Upper lobe of left lung (tissue), 6 donors: ENCODE results near the gene FKBP2. TPM values are rescaled to one million over a fixed set of nuclear protein-coding genes. Genes with fewer than 3 reads are reported as not detected.
A peak's percentile ranks its signal among the peaks of the same experiment; 100 is the strongest.

Source experiments
- ATAC-seq, 2 donors: fragments of 200-7000 bp; cut with Tn5 transposase; one replicate each; pipeline ENCODE4 v1.9.1; 2022; ENCODE audit warnings: mild to moderate bottlenecking in 2 of 2, moderate library complexity in 2 of 2; ENCODE audit not compliant: low FRiP score in 2 of 2
- DNase-seq, 2 donors: peaks; one replicate each; pipeline ENCODE4 v3.0.0-alpha.2; 2019 to 2020
- H3K27ac ChIP-seq, 4 donors: fragments of 200-600 bp; sonication (generic); one replicate each; pipeline ENCODE4 v1.5.1; 2016 to 2019
- H3K27me3 ChIP-seq, 4 donors: fragments of 200-600 bp; sonication (generic); one replicate each; pipeline ENCODE4 v1.5.1; 2017 to 2019
- H3K36me3 ChIP-seq, 4 donors: fragments of 200-600 bp; sonication (generic); one replicate each; pipeline ENCODE4 v1.5.1; 2016 to 2019
- H3K4me1 ChIP-seq, 4 donors: fragments of 200-600 bp; sonication (generic); one replicate each; pipeline ENCODE4 v1.5.1; 2018 to 2019
- H3K4me3 ChIP-seq, 4 donors: fragments of 200-600 bp; sonication (generic); one replicate each; pipeline ENCODE4 v1.5.1; 2017 to 2019; ENCODE audit warnings: mild to moderate bottlenecking in 2 of 4, moderate library complexity in 1 of 4
- H3K9me3 ChIP-seq, 4 donors: fragments of 200-600 bp; sonication (generic); one replicate each; pipeline ENCODE4 v1.5.1; 2018 to 2019
- EP300 ChIP-seq, 4 donors: sonication (generic); formaldehyde crosslinking; IDR thresholded peaks; one replicate each; pipeline ENCODE4 v1.5.1; 2017; ENCODE audit warnings: antibody characterized with exemption in 4 of 4, control low read depth in 2 of 4
- POLR2A ChIP-seq, 4 donors: fragments of 450-650 bp; IDR thresholded peaks; one replicate each; pipeline ENCODE4 v1.5.1; 2016 to 2017; ENCODE audit warnings: antibody characterized with exemption in 4 of 4, mild to moderate bottlenecking in 2 of 4
- POLR2AphosphoS5 ChIP-seq, 2 donors: sonication (generic); formaldehyde crosslinking; IDR thresholded peaks; one replicate each; pipeline ENCODE4 v1.5.1; 2017; ENCODE audit warnings: antibody characterized with exemption in 2 of 2
- WGBS, 2 donors: methylation state at CpG; one replicate each; pipeline ENCODE4 v1.1.5; 2017 to 2018; 5-methylcytosine and 5-hydroxymethylcytosine counted together
- total RNA-seq, 6 donors: library from RNA; depleted of rRNA in 4 of 6; stranded (reverse); fragments of >200 nt in 4 of 6; gene quantifications; one replicate each; pipeline versions ENCODE4 v1.1.0 to v1.2.1, GENCODE V29; 2016 to 2021
- TF ChIP-seq, protein P1 (sequence below), 6 experiments: fragments of 450-650 bp in 4 of 6; fragments of 200-600 bp in 2 of 6; sonication (generic) in 2 of 6; IDR thresholded peaks; one replicate each; pipeline ENCODE4 v1.5.1; 2016 to 2019; ENCODE audit warnings: antibody characterized with exemption in 6 of 6
- donor health status: DM: no; HTN: no; CAD: no; lungs with moderate emphysema.
- donor health status: DM: no; HTN: yes; CAD: no; lungs with severe emphysema.

Gene FKBP2
- total RNA-seq, 6 donors from 2014 or later: 40.9 to 132 (median 63.1) TPM

DNA sequence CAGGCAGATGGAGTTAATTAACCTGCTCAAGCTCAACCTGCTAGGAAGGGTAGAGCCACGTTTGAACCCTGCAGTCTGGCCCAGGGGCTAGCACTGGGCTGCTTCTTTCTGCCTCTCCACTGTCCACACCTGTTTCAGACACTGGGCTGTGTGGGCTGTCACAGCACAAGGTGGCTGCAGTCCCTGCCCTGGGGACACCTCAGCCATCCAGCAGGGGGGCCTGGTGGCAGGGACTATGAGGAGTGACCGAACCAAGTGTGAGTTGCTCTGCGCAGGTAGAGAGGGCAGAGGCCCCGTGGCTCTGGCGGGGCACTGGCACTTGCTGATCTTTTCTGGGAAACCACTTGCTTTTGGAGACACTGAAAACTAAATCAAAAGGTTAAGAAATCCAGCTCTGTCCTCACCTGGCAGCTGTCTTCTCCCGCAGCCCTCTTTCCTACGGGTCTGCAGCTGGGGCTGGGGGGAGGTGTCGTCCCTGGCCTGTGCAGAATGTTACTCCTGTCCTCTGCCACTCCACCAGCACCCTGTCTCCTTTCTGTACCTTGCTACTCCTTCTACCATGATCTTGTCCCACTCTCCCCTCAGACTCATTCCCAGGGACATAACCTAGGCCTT, 37.8 kb downstream of the FKBP2 start:
- H3K4me3 ChIP-seq: no peak overlapping the region
- H3K9me3 ChIP-seq: no peaks in the 10 kb centered on the region
- peaks cover 0 to 40% (median 26%) of the 10 kb centered on the region in 4 donors for H3K36me3 ChIP-seq
- peaks cover 5 to 24% (median 8%) of the 10 kb centered on the region in 4 donors for H3K4me1 ChIP-seq
- ATAC-seq: no peak
- DNase-seq: no peak
- TF ChIP-seq EP300 (IDR thresholded peaks at IDR 0.05) (no peak), POLR2AphosphoS5 (IDR thresholded peaks at IDR 0.05) (no peak), POLR2A (IDR thresholded peaks at IDR 0.05) (no peak)
- TF ChIP-seq, protein P1, sequence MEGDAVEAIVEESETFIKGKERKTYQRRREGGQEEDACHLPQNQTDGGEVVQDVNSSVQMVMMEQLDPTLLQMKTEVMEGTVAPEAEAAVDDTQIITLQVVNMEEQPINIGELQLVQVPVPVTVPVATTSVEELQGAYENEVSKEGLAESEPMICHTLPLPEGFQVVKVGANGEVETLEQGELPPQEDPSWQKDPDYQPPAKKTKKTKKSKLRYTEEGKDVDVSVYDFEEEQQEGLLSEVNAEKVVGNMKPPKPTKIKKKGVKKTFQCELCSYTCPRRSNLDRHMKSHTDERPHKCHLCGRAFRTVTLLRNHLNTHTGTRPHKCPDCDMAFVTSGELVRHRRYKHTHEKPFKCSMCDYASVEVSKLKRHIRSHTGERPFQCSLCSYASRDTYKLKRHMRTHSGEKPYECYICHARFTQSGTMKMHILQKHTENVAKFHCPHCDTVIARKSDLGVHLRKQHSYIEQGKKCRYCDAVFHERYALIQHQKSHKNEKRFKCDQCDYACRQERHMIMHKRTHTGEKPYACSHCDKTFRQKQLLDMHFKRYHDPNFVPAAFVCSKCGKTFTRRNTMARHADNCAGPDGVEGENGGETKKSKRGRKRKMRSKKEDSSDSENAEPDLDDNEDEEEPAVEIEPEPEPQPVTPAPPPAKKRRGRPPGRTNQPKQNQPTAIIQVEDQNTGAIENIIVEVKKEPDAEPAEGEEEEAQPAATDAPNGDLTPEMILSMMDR (IDR thresholded peaks at IDR 0.05): no peak
- WGBS, 2 donors: 89 to 93% methylated on average over 8 of the region's 8 CpGs
- H3K27ac ChIP-seq: no peak overlapping the region
- H3K27me3 ChIP-seq: no peaks in the 10 kb centered on the region

- peaks cover 16 to 31% (median 24%) of the 10 kb centered on the region in 4 donors for H3K4me1 ChIP-seq
- H3K27me3 ChIP-seq: no peaks in the 10 kb centered on the region
- ATAC-seq: no peak
These were observed 41.3 kb downstream of the FKBP2 start for GRCh38 chr11:64281957-64282770.

DNA sequence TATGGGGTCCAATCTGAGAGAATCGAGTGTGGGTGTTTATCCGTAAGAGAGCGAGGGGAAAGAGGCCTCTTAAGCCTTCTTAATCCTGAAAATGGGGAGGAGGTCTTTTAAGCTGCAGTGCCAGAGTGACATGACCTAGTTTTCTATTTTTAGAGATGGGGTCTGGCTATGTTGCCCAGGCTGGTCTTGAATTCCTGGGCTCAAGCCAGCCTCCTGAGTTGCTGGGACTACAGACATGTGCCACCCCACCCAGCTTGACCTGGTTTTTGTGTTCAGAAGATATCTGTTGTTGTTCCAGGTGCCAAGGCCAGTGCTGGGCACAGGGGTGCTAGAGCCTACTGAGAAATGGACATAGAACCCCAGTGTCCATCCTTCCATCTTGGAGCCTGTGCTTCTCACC, 42.2 kb downstream of the FKBP2 start:
- WGBS, 2 donors: 88 to 93% methylated on average over 3 of the region's 3 CpGs
- TF ChIP-seq POLR2A (IDR thresholded peaks at IDR 0.05): no peak
- DNase-seq (no peak), ATAC-seq (no peak)
- Histone ChIP-seq H3K27me3 (no peaks in the 10 kb centered on the region), H3K9me3 (no peaks in the 10 kb centered on the region), H3K4me1 (peaks cover 16 to 30% (median 24%) of the 10 kb centered on the region in 4 donors), H3K4me3 (peak overlapping the region in 1 of 4 donors; percentile 88), H3K36me3 (peaks cover 0 to 17% (median 15%) of the 10 kb centered on the region in 4 donors), H3K27ac (no peak overlapping the region)

More at GRCh38 chr11:64281957-64282770, 41.3 kb downstream of the FKBP2 start:
- H3K9me3 ChIP-seq: no peaks in the 10 kb centered on the region
- DNase-seq: no peak
- 94 to 95% methylated on average over 22 of the region's 22 CpGs for WGBS, 2 donors
- peaks cover 0 to 26% (median 19%) of the 10 kb centered on the region in 4 donors for H3K36me3 ChIP-seq
- no peak overlapping the region for H3K4me3 ChIP-seq
- no peak overlapping the region for H3K27ac ChIP-seq
- TF ChIP-seq, protein P1 (IDR thresholded peaks at IDR 0.05): no peak
- no peak for TF ChIP-seq POLR2A (IDR thresholded peaks at IDR 0.05)
- no peak for TF ChIP-seq EP300 (IDR thresholded peaks at IDR 0.05)
- no peak for TF ChIP-seq POLR2AphosphoS5 (IDR thresholded peaks at IDR 0.05)

DNA sequence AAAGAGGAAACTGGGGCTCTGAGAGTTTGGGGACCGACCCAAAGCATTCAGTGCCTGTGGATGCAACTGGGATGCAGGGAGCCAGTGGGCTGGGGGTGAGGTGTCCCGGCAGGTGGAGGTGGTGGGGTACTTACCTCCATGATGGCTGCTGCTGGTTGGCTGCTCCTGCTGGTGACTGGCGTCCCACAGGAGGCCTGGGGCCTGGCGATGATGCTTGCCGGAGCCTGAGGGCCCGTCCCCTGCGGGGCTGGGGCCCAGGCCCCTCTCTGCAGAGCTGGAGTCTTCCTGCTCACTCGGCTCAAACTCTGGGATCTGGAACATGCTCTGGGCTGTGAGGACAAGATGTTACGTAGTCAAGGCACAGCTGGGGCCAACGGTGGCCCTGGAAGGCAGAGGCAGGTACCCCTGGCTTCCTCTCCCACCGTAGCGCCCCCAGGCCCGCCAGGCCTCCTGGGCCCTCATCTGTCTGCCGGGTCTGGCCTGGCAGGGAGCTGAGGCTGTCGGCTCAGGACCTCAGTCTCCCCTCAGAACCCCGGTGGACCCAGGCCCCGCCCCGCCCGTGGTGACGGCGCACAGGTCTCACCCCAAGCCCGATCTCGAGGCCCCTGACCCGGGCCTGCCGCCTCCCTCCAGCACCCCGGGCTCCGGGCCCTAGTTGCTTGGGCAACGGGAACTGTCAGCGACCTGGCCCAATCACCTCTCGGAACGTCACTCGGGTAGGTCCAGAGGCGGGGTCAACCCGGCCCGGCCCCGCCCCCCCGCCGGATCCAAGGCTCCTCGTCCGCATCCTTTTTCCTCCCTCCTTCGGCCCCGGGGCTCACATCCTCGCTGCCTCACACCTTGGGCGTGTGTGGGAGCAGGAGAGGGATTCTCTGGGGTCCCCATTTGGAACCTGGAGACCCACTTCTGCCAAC, 43.4 kb downstream of the FKBP2 start, which contains the start of gene BAD:
Gene BAD, minus strand, starts transcription at position 618 of the 914 bp plus-strand sequence. Its CDS starts 297 bp downstream, at position 321.
- ATAC-seq: peak; percentile 95 to 97
- WGBS, 2 donors: 4 to 67% methylated on average over 1 to 32 of the region's 44 CpGs
- peaks cover 0 to 10% (median 8%) of the 10 kb centered on the region in 4 donors for H3K36me3 ChIP-seq

More for the DNA sequence above, 43.4 kb downstream of the FKBP2 start, which contains the start of gene BAD:
- DNase-seq: peak; percentile 98 to 99
- Histone ChIP-seq H3K27me3 (no peaks in the 10 kb centered on the region), H3K4me3 (peak within 1 kb of the TSS; percentile 59 to 94 (median 86)), H3K4me1 (peaks cover 16 to 30% (median 24%) of the 10 kb centered on the region in 4 donors), H3K9me3 (no peaks in the 10 kb centered on the region), H3K27ac (peak within 1 kb of the TSS; percentile 93 to 99 (median 96))
- TF ChIP-seq, protein P1 (IDR thresholded peaks at IDR 0.05): peak in 1 of 6 experiments; percentile 7
- peak in 3 of 4 donors; percentile 26 to 84 (median 74) for TF ChIP-seq POLR2A (IDR thresholded peaks at IDR 0.05)
- TF ChIP-seq EP300 (IDR thresholded peaks at IDR 0.05): no peak
- peak in 1 of 2 donors; percentile 23 for TF ChIP-seq POLR2AphosphoS5 (IDR thresholded peaks at IDR 0.05)
